ENCODE data around the gene CHID1.

Gene CHID1

DNA sequence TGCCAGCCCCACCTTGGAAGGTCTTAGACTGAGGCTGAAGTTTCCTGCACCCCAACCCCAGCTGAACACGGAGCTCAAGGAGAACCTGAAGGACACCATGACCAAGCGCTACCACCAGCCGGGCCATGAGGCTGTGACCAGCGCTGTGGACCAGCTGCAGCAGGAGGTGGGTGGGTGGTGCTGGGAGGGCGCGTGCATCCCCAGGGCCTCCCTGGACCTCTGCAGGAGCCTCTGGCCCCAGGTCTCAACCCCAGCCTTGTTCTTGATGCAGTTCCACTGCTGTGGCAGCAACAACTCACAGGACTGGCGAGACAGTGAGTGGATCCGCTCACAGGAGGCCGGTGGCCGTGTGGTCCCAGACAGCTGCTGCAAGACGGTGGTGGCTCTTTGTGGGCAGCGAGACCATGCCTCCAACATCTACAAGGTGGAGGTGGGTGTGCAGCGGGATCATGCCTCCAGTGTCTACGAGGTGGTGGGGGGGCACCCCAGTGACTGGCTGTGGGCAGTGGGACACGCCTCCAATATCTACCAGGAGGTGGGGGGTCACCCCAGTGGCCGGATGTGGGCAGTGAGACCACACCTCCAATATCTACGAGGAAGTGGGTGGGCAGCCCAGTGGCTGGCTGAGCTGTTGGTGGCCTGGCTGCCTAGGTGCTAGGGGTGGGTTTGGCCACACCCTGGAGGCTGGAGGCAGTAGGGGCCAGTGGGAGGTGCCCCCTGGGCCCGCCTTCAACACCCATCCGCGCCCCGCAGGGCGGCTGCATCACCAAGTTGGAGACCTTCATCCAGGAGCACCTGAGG is 73.2 kb downstream of the CHID1 start:
- DNase-seq (ENCODE audit: low read depth in 2 of 2) = no peak

DNA sequence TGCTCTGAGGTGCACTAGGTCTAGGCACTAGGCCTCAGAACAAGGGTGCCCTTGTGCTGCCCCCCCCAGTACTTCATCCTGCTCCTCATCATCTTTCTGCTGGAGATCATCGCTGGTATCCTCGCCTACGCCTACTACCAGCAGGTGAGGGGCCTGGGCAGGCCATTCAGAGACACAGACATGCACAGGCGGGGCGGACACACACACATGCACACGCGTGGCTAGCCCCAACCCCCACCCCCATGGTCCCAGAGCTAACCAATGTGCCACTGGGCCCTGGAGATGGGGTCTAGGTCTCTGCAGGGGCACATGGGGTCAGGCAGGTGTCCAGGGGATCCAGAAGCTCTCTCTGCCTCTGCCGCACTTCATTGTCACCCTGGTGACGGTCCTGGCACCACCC is 73.9 kb downstream of the CHID1 start:
- DNase-seq (ENCODE audit: low read depth in 2 of 2) = no peak

DNA sequence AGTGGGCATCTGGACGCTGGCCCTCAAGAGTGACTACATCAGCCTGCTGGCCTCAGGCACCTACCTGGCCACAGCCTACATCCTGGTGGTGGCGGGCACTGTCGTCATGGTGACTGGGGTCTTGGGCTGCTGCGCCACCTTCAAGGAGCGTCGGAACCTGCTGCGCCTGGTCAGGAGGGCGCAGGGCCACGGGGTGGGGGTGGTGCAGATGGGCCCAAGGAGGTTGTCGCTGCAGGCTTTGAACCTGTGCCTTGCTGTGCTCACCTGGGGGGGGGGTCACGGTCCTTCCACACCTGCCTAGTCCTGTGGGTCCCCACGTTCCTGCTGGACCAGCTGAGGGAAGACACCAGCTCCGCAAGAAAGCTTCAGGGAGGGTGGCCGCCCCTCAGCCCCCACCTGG is 74.3 kb downstream of the CHID1 start:
- DNase-seq (ENCODE audit: low read depth in 2 of 2) = no peak

DNA sequence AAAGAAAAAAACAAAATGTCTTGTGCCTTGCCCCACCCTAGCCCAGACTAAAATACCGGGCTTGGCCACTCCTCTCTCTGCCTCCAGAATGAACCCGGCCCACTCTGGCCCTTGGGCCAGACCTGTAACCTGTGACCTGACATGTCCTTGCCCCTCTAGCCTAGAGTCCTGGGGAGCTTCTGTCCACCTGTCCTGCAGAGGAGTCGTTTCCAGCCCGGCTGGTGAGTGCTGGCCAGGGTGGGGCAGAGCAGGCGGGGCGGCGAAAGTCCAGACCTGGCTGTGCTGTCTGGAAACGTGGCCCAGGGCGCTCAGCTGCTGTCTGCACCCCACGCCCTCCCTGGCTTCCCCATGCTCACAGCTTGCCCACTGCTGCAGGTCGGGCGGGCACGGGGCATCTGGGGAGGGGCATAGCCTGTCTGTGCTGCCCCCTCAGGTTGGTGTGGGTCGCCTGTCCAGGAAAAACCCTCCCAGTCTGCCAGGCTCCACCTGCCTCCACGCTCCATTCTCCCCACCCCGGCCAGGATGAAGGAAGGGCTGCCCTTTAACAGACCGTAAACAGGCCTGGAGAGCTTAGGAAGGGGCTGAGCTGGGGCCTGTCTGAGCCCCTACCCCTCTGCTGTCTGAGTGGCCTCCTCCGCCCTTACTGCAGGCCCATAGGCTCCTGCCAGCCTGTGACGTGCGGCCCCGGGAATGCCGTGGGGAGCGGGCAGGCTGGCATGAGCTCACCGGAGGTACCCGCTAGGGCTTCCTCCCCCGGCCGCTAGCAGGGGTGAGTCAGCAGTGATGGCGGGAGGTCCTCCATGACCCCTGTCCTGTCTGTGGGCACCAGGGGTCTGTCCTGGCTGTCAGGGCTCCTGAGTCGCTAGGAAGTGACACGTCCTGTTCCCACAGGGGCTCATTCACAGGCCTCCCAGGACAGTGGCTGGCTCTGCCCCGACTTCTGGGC is 76.0 kb downstream of the CHID1 start:
- DNase-seq (ENCODE audit: low read depth in 2 of 2) = no peak

DNA sequence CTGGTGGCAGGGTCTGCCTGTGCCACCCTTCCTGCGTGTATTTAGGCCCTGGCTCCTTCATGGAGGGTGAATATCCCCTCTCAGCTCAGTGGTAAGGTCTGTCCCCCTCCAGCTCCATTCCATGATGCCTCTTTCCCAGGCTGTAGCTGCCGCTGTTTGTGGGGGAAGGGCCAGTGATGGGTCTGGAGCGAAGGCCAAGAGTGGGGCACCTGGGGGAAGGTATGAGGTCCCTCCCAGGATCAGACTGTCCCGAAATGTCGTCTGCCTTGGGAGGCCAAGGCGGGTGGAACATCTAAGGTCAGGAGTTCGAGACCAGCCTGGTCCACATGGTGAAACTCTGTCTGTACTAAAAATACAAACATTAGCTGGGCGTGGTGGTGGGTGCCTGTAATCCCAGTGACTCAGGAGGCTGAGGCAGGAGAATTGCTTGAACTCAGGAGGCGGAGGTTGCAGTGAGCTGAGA is 76.7 kb downstream of the CHID1 start:
- DNase-seq (ENCODE audit: low read depth in 2 of 2) = no peak

DNA sequence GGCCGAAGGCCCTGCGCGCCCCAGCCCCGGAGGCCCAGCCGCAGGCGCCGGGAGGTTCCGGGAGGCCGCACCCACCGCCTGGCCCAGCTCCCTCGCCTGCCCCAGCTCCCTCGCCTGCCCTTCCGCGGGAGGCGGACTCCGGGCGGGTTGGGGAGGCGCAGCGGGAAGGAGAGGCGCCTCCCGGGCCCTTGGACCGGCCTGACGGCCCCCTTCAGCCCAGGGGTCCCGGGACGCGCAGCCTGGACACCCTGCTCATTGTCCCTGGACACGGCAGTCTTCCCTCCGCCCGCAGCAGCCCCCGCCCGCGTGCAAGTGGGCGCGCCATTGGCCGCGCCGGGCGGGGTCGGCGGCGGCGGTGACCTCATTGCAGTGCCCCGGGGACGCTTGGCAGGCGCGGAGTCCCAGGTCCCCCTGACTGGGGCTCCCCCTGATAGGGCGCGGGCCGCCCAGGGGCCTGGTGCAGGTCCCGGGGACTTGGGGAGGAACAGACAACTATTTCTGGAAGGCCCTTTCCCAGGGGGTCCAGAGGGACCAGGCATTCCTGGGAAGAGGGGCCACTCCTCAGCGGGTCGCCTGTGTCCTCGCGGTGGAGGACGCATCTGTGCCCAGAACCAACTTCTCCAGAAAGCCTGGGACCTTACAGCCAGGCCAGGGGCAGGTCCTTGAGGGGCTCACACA is 77.4 kb downstream of the CHID1 start:
- no peak for DNase-seq (ENCODE audit: low read depth in 2 of 2)

DNA sequence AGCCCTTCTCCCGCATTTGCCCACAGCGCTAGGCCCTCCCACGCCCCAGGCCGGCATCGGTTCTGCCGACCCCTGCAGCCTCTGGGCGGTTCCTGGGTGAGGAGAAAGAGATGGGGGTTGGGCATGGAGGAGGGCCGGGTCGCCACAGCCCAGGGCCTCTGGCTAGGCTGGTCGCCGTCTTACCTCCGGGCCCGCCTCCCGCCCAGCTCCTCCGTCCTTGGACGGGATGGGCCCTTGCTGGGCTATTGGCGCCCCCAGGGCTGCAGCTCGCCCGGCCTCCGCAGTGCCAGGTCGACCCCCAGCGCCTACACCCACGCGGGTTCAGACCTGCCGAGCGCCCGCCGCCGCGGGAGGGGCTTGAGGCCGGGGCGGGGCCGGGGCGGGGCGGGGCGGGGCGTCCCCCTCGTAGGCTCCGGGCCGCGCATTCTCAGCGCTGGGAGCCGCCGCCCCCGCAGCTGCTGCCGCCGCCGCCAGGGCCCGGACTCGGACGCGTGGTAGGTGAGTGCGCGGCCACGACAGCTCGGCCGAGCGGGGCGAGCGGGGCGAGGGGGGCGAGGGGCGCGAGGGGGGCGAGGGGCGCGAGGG is 78.0 kb downstream of the CHID1 start, which contains the start of gene CD151:
CD151 (plus strand) TSS at position 424 of the 585 bp plus-strand sequence. CDS start 3,118 bp downstream, outside the sequence.
- DNase-seq (ENCODE audit: low read depth in 2 of 2) = peak in 1 of 2 donors; percentile 52

DNA sequence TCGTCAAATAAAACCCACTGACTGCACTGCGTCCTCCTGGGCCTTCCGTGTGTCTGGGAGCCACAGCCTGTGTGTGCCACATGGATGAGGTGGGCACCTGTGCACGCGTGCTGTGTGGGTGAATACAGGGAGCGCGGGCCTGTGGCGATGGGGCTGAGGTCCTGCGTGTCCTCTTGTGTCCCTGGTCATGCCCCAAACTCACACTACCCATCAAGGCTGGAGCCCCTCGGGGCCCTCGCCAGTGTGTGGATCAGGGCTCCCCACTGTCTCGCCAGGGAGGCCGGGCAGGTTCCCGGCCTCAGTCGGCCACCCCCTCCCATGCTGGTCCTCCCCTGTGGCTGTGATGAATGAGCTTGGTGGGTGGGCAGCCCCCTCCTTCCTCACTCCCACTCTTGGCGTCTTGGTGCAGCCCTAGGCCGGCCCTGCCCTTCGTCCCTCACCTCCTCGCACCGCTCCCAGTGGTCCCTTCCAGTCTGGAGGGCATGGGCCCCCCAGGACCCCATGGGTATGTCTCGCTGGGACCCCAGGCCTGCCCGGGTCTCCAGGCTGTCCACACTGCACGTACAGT is 78.6 kb downstream of the CHID1 start:
- no peak for DNase-seq (ENCODE audit: low read depth in 2 of 2)

DNA sequence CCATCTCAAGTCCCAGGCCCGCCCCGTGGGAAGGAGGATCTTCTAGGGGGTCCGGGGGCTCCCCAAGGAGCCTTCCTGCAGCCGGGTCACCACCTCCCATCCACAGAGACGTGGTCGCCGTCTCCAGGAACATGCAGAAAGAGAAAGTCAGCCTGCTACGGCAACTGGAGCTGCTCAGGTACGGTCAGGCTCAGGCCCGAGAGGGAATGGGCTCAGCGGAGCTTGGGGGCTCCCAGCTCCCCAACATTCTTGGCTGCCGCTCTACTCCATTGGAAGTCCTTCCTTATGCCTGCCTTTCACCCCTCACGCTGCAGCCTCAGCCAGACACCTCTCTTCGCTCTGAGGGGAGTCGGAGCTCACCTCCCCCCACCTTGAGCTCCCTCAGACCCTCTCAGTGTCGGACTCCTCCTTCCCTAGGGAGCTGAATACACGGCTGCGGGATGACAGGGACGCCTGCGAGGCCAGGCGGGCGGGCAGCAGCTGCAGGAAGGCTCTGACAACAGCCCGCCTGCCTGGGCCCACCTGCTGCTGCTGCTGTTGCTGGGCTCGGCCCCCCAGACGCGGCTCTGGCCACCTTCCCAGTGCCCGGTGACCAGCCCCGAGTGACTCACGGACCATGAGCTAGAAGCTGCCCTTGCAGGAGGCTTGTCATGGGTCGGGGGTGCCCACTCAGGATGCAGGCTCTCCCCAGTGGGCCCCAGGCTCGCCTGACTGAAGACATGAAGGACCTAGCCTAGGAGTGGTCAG is 79.3 kb downstream of the CHID1 start:
- DNase-seq (ENCODE audit: low read depth in 2 of 2) = no peak

DNA sequence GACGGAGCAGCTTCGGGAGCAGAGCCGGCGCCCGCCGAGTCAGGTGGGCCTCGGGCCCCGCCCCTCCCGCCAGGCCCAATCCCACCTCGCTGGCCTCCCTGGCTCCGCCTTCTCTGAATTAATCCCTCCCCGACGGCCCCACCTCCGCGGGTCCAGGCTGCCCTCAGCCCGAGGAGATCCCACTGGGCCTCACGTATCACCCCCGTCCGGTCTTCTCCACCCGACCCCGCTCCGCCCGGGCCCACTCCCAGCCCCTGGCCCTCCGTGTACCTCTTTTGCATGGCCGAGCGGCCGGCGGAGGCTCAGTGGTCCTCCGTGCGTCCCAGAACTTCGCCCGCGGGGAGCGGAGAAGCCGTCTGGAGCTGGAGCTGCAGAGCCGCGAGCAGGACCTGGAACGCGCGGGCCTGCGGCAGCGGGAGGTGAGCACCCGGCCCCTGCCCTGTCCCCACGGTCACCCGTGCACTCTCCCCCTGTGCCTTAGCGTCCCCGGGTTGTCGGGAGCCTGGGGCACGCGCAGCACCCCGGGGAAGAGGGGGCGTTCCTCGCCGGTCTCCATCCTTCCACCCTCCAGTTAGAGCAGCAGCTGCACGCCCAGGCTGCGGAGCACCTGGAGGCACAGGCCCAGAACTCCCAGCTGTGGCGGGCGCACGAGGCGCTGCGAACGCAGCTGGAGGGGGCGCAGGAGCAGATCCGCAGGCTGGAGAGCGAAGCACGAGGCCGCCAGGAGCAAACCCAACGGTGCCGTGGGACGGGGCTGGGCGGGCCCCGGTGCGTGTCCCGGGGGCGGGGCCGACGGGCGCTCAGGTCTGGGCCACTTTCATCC is 80.1 kb downstream of the CHID1 start:
- peak; percentile 64 to 75 for DNase-seq (ENCODE audit: low read depth in 2 of 2)

DNA sequence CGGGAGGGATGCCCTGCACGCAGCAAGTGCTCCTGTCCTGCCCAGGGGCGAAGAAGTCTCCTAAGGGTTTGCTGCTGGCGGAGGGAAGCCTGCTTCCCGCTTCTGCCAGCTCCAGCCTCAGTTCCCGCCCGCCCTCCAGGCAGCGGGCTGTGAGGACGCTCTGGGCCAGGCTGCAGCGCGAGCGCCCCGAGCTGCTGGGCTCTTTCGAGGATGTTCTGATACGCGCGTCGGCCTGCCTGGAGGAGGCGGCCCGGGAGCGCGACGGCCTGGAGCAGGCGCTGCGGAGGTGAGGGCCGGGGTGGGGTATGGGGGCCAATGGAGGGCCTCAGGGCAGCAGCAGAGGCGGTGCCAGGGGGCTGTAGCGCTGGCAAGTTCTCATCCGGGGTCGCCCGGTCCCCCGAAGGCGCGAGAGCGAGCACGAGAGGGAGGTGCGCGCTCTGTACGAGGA is 80.7 kb downstream of the CHID1 start:
- no peak for DNase-seq (ENCODE audit: low read depth in 2 of 2)

DNA sequence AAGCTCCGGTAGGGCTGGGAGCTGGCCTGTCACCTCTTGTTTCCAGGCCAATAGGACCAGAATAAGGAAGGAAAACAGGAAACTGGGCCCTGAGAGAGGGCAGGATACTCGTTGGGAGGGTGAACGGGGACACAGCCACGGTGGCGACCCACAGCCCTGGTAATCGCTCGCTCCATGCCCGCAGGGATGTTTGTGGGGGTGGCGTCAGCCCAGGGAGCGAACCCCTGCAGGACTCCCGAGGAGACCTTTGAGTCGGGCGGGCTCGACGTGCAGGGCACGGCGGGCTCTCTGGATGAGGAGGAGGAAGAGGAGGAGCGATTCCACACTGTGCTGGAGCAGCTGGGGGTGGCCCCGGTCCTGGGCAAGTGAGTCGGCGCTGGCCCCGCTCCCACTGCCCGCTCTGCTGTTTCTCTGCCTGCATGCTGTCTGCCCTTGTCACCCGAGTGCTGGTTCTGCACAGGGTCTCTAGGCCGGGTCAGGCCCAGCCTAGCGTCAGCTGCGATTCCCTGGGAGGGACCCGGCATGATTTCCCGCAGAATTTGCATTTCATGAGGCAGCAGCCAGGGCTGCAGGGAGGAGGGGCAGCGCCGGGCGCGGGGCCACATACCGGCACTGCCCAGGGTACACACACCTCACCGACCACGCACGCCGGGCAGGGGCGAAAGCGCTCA is 81.3 kb downstream of the CHID1 start:
- no peak for DNase-seq (ENCODE audit: low read depth in 2 of 2)

DNA sequence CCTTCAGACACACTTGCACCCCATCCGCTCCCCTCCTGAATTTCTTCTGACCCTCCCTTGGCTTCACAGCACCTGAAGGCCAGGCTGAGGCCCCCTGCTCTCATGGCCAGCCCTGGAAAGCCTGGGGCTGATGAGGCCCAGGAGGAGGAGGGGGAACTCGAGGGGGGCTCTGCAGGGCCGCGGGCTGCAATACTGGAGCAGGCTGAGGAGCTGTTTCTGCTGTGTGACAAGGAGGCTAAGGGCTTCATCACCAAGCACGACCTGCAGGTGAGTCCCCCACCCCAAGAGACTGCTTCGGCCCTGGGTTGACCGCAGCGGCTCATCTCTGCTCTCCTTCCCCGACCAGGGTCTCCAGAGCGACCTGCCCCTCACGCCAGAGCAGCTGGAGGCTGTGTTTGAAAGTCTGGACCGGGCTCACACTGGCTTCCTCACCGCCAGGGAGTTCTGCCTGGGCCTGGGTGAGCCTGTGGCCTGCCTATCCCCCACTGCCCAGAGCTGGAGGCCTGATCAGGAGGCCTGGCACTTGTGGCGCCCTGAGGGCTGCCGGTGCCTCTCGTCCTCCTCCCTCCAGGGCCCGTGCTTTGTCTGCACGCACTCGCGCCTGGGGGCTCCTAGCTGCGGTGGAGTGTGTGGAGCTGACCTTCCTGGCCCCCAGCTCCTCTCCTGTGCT is 82.0 kb downstream of the CHID1 start:
- no peak for DNase-seq (ENCODE audit: low read depth in 2 of 2)

DNA sequence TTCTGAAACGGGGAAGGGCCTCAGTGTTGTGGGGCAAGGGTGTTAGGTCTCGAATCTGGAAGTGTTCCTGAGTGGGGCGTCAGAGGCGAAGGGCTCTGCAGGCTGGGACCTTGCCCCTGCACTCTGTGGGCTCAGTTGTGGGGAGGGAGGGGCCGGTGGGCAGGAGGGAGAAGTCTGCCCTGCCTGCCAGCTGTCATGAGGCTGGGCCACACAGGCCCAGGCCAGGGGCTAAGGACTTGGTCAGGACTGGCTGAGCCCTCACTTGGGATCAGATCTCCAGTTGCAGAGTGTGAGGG is 82.8 kb downstream of the CHID1 start, which contains the start of gene CRACR2B:
CRACR2B (plus strand) TSS at position 23 of the 296 bp plus-strand sequence. CDS start 689 bp downstream, outside the sequence.
- DNase-seq (ENCODE audit: low read depth in 2 of 2) = no peak

DNA sequence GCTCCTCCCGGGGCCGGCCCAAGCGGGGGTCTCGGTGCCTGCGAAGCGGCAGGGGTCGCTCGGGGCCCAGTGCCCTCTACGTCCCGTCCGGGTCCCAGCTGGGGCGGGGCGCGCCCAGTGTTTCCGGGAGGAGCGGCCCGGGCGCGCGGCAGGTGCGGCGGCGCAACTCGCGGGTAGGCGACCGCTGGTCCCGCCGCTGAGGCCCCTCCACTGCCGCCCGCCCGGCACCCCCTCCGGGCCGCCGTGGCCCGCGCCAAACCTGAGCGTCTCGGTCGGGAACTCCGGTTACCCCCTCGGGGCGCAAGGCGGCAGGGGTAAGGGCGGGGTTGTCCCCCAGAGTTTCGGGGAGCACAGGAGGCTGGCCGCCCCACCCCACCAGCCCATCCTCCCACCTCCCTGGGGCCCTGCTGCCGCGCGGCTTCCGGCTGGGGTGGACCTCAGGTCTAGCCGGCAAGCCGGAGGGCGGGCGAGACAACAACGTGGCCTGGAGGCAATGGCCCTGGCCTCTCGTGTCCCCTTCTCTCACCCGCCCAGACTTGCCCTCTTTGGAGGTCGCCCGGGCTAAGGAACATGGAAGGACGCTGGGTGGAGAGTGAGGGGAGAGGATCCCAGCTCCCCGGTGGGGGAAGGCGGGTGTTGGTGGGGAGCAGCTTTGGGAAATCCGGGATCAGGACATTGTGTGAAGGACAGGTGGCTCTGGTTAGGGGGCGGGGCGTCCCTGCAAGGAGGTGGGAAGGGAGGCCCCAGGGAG is 83.3 kb downstream of the CHID1 start:
- no peak for DNase-seq (ENCODE audit: low read depth in 2 of 2)

DNA sequence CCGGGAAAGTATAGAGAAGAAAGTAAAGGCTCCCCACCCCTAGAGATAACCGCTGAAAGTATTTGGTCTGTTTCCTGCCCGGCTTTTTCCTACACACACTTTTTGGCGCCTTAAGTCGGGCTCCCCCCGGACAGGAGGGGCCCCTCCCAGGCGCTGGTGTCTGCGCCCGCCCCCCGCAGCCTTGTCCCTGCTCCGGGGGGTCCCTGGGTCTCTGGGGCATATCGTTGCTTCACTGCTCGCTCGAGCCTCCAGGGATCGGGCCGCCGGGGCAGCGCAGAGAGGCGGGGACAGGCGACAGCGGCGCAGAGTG is 83.8 kb downstream of the CHID1 start:
- DNase-seq (ENCODE audit: low read depth in 2 of 2) = no peak

DNA sequence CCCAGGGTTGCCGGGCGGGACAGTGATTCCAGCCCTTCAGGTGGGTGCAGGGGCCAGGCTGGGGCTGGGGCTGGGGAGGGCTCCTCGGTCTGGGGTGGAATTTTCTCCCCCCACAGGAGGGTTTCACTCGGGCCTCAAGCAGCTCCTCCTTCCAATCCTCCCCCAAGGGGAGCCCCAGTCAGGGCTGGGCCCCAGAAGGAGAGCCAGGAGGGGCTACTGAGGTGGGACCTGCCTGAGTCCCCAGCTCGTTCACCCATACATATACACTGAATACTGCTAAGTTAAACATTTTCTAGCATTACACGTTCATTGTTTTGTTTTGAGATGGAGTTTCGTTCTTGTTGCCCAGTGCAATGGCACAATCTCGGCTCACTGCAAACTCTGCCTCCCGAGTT is 84.4 kb downstream of the CHID1 start:
- no peak for DNase-seq (ENCODE audit: low read depth in 2 of 2)

All from stimulated activated CD8-positive, alpha-beta memory T cell treated with anti-CD3 and anti-CD28 coated beads, Interleukin-2, amount 100 ng/mL, for 48 hours (primary cell).